Left forelimb (tissue), 1 donor: ENCODE measurements around the gene WSB2.

Source experiments
- DNase-seq: peaks from one replicate; pipeline ENCODE4 v3.0.0-alpha.2; 2018; ENCODE audit warnings: low spot score

WSB2 gene

GRCh38 chr12:117986705-117987469 lies 74.1 kb downstream of the WSB2 start:
- DNase-seq = no peak

- no peak for DNase-seq
These were observed 75.8 kb downstream of the WSB2 start for GRCh38 chr12:117985182-117985581.
